Activated CD4-positive, CD25-positive, alpha-beta regulatory T cell treated with anti-CD3 and anti-CD28 coated beads, Interleukin-2, amount 50 U/mL, for 24 hours (primary cell): Measurements from ENCODE around the gene LMBRD1.
"Not testable (repeated sequence)": the region's sequence is repeated elsewhere in the genome, so short reads cannot be mapped to it uniquely, and the experiment has no call there.

Source experiments
- ATAC-seq, 2 donors: fragments of 150-1000 bp; cut with Tn5 transposase; one replicate each; pipeline ENCODE4 v1.10.0; 2021; ENCODE audit warnings: mild to moderate bottlenecking in 1 of 2, moderate library complexity in 1 of 2

LMBRD1 gene

GRCh38 chr6:69732640-69733039 is 64.2 kb downstream of the LMBRD1 start:
- ATAC-seq: peak in 1 of 2 donors; percentile 41

- no peak for ATAC-seq
Measured at GRCh38 chr6:69732045-69732444, 64.8 kb downstream of the LMBRD1 start.

- no peak for ATAC-seq
Measured at GRCh38 chr6:69729870-69730449, 66.8 kb downstream of the LMBRD1 start.

- ATAC-seq: no peak
Measured at GRCh38 chr6:69722683-69723082, 74.1 kb downstream of the LMBRD1 start.

- no peak for ATAC-seq
Measured at GRCh38 chr6:69719602-69720193, 77.1 kb downstream of the LMBRD1 start.

- ATAC-seq: no peak
Measured at GRCh38 chr6:69706724-69707123, 90.1 kb downstream of the LMBRD1 start.

- no peak for ATAC-seq
Measured at GRCh38 chr6:69705954-69706353, 90.9 kb downstream of the LMBRD1 start.

GRCh38 chr6:69704916-69705315 is 91.9 kb downstream of the LMBRD1 start:
- ATAC-seq: no peak

- ATAC-seq: no peak
Measured at GRCh38 chr6:69699655-69700054, 97.2 kb downstream of the LMBRD1 start.

GRCh38 chr6:69696273-69696672 is 100.5 kb downstream of the LMBRD1 start:
- peak; percentile 73 to 76 for ATAC-seq

- ATAC-seq: no peak
Measured at GRCh38 chr6:69693762-69694161, 103.0 kb downstream of the LMBRD1 start.

- no peak for ATAC-seq
Measured at GRCh38 chr6:69690986-69691385, 105.8 kb downstream of the LMBRD1 start.

GRCh38 chr6:69680302-69680701 is 116.5 kb downstream of the LMBRD1 start:
- ATAC-seq: no peak

GRCh38 chr6:69673298-69673697 is 123.5 kb downstream of the LMBRD1 start:
- ATAC-seq: no peak

- no peak for ATAC-seq
Measured at GRCh38 chr6:69668916-69669315, 127.9 kb downstream of the LMBRD1 start.

GRCh38 chr6:69666779-69667178 is 130.0 kb downstream of the LMBRD1 start:
- ATAC-seq: not testable (repeated sequence)

- ATAC-seq: no peak
Measured at GRCh38 chr6:69665437-69665836, 131.4 kb downstream of the LMBRD1 start.

GRCh38 chr6:69664551-69664950 is 132.3 kb downstream of the LMBRD1 start:
- ATAC-seq: no peak

GRCh38 chr6:69663215-69663614 is 133.6 kb downstream of the LMBRD1 start:
- no peak for ATAC-seq

GRCh38 chr6:69650703-69651102 is 146.1 kb downstream of the LMBRD1 start:
- no peak for ATAC-seq

GRCh38 chr6:69647726-69648125 is 149.1 kb downstream of the LMBRD1 start:
- ATAC-seq: no peak

- ATAC-seq: no peak
Measured at GRCh38 chr6:69643688-69644087, 153.1 kb downstream of the LMBRD1 start.

GRCh38 chr6:69632932-69633331 is 163.9 kb downstream of the LMBRD1 start:
- no peak for ATAC-seq

- no peak for ATAC-seq
Measured at GRCh38 chr6:69631552-69632346, 165.1 kb downstream of the LMBRD1 start.
